ENCODE data around the gene LATS1. TPM values are rescaled to one million over a fixed set of nuclear protein-coding genes. Genes with fewer than 3 reads are reported as not detected.
"Not testable (repeated sequence)": the region's sequence is repeated elsewhere in the genome, so short reads cannot be mapped to it uniquely, and the experiment has no call there.

The LATS1 gene
- total RNA-seq, 1 experiment from 2014 or later: 20.7 TPM

GRCh38 chr6:149681209-149681608 lies 36.7 kb downstream of the LATS1 start:
- DNase-seq: no peak
- Mint-ChIP-seq H3K27me3 (ENCODE audit: unreplicated experiment) (no peaks in the 10 kb centered on the region), H3K4me1 (ENCODE audit: low read depth, unreplicated experiment) (no peaks in the 10 kb centered on the region), H3K9me3 (ENCODE audit: low read depth, unreplicated experiment) (no peaks in the 10 kb centered on the region), H3K36me3 (ENCODE audit: insufficient read depth, unreplicated experiment) (peaks cover 16% of the 10 kb centered on the region), H3K27ac (ENCODE audit: unreplicated experiment) (no peak overlapping the region), H3K4me3 (ENCODE audit: low read depth, unreplicated experiment) (no peak overlapping the region)
- CTCF ChIA-PET: no interaction called here
- TF ChIP-seq CTCF (IDR thresholded peaks at IDR 0.05; ENCODE audit: unreplicated experiment): no peak
- no TSS peak for BruUV-seq (replicated peaks)
- intact Hi-C loops (cut with micrococcal nuclease; ENCODE audit: unreplicated experiment): no loop called here

- H3K9me3 Mint-ChIP-seq (ENCODE audit: low read depth, unreplicated experiment): no peaks in the 10 kb centered on the region
- intact Hi-C loops (cut with micrococcal nuclease; ENCODE audit: unreplicated experiment): no loop called here
- CTCF ChIA-PET: no interaction called here
- TF ChIP-seq CTCF (IDR thresholded peaks at IDR 0.05; ENCODE audit: unreplicated experiment): no peak
- H3K36me3 Mint-ChIP-seq (ENCODE audit: insufficient read depth, unreplicated experiment): peaks cover 16% of the 10 kb centered on the region
- no peak overlapping the region for H3K27ac Mint-ChIP-seq (ENCODE audit: unreplicated experiment)
- DNase-seq: no peak
- BruUV-seq (replicated peaks): no TSS peak
- H3K4me3 Mint-ChIP-seq (ENCODE audit: low read depth, unreplicated experiment): no peak overlapping the region
- no peaks in the 10 kb centered on the region for H3K4me1 Mint-ChIP-seq (ENCODE audit: low read depth, unreplicated experiment)
- no peaks in the 10 kb centered on the region for H3K27me3 Mint-ChIP-seq (ENCODE audit: unreplicated experiment)
These were observed 37.4 kb downstream of the LATS1 start for GRCh38 chr6:149680503-149680902.

GRCh38 chr6:149672265-149672664 lies 45.6 kb downstream of the LATS1 start:
- H3K27me3 Mint-ChIP-seq (ENCODE audit: unreplicated experiment); BruUV-seq (replicated peaks); DNase-seq; H3K9me3 Mint-ChIP-seq (ENCODE audit: low read depth, unreplicated experiment); H3K27ac Mint-ChIP-seq (ENCODE audit: unreplicated experiment); H3K4me3 Mint-ChIP-seq (ENCODE audit: low read depth, unreplicated experiment); CTCF ChIA-PET; intact Hi-C loops (cut with micrococcal nuclease; ENCODE audit: unreplicated experiment); H3K4me1 Mint-ChIP-seq (ENCODE audit: low read depth, unreplicated experiment): not testable (repeated sequence)
- peaks cover 30% of the 10 kb centered on the region for H3K36me3 Mint-ChIP-seq (ENCODE audit: insufficient read depth, unreplicated experiment)

- Mint-ChIP-seq H3K4me3 (ENCODE audit: low read depth, unreplicated experiment) (no peak overlapping the region), H3K9me3 (ENCODE audit: low read depth, unreplicated experiment) (no peaks in the 10 kb centered on the region), H3K27me3 (ENCODE audit: unreplicated experiment) (no peaks in the 10 kb centered on the region), H3K36me3 (ENCODE audit: insufficient read depth, unreplicated experiment) (peaks cover 6% of the 10 kb centered on the region), H3K27ac (ENCODE audit: unreplicated experiment) (no peak overlapping the region), H3K4me1 (ENCODE audit: low read depth, unreplicated experiment) (no peaks in the 10 kb centered on the region)
- CTCF ChIA-PET: no interaction called here
- no peak for TF ChIP-seq CTCF (IDR thresholded peaks at IDR 0.05; ENCODE audit: unreplicated experiment)
- BruUV-seq (replicated peaks): no TSS peak
- no peak for DNase-seq
- intact Hi-C loops (cut with micrococcal nuclease; ENCODE audit: unreplicated experiment): no loop called here
These were observed 57.9 kb downstream of the LATS1 start for GRCh38 chr6:149660028-149660427.

GRCh38 chr6:149657441-149657840 lies 60.5 kb downstream of the LATS1 start:
- Mint-ChIP-seq H3K4me1 (ENCODE audit: low read depth, unreplicated experiment) (no peaks in the 10 kb centered on the region), H3K9me3 (ENCODE audit: low read depth, unreplicated experiment) (no peaks in the 10 kb centered on the region), H3K36me3 (ENCODE audit: insufficient read depth, unreplicated experiment) (no peaks in the 10 kb centered on the region), H3K4me3 (ENCODE audit: low read depth, unreplicated experiment) (no peak overlapping the region), H3K27me3 (ENCODE audit: unreplicated experiment) (no peaks in the 10 kb centered on the region), H3K27ac (ENCODE audit: unreplicated experiment) (no peak overlapping the region)
- no peak for TF ChIP-seq CTCF (IDR thresholded peaks at IDR 0.05; ENCODE audit: unreplicated experiment)
- no TSS peak for BruUV-seq (replicated peaks)
- CTCF ChIA-PET: no interaction called here
- intact Hi-C loops (cut with micrococcal nuclease; ENCODE audit: unreplicated experiment): no loop called here
- no peak for DNase-seq
